A673 (cell line): ENCODE data around the gene ISM2. TPM values are rescaled to one million over a fixed set of nuclear protein-coding genes. Genes with fewer than 3 reads are reported as not detected.
"Not testable (repeated sequence)": the region's sequence is repeated elsewhere in the genome, so short reads cannot be mapped to it uniquely, and the experiment has no call there.

Experiments used
- BruUV-seq: library from RNA; stranded (reverse); fragments of 400-500 nt; replicated peaks from 2 replicates; lab custom pipeline; 2021; lab: Mats Ljungman, UMichigan
- CTCF ChIA-PET: fragments of 300-600 bp; sonication (Branson Sonifier 250); formaldehyde crosslinking; loops from one replicate; lab custom pipeline; 2022; ENCODE audit warnings: antibody characterized with exemption; lab: Charles Lee
- POLR2A ChIA-PET: fragments of 300-600 bp; sonication (Branson Sonifier 250); formaldehyde crosslinking; loops from one replicate; lab custom pipeline; 2022; ENCODE audit warnings: antibody characterized with exemption; ENCODE audit not compliant: low non-redundant PET; lab: Charles Lee
- DNase-seq: peaks from one replicate; pipeline ENCODE4 v3.0.0-alpha.2; 2015; ENCODE audit warnings: low spot score
- H3K27ac ChIP-seq: fragments of 200-600 bp; sonication (generic); 2 replicates; pipeline ENCODE4 v1.5.1; 2016; ENCODE audit warnings: mixed run types, low read depth, mild to moderate bottlenecking, mixed read lengths, antibody characterized with exemption, low read length; ENCODE audit not compliant: poor library complexity, severe bottlenecking
- H3K27me3 ChIP-seq: fragments of 200-600 bp; sonication (generic); replicated peaks from 2 replicates; pipeline ENCODE4 v1.6.1; 2017; ENCODE audit warnings: mixed run types, low read depth, mild to moderate bottlenecking, mixed read lengths, antibody characterized with exemption, low read length; ENCODE audit not compliant: insufficient read depth, poor library complexity
- H3K36me3 ChIP-seq: fragments of 200-600 bp; sonication (generic); 2 replicates; pipeline ENCODE4 v1.6.1; 2016; ENCODE audit warnings: mixed run types, mild to moderate bottlenecking, mixed read lengths, antibody characterized with exemption, low read length; ENCODE audit not compliant: insufficient read depth, poor library complexity, severe bottlenecking
- H3K4me1 ChIP-seq: fragments of 200-600 bp; sonication (generic); 2 replicates; pipeline ENCODE4 v1.6.1; 2017; ENCODE audit warnings: mixed run types, mild to moderate bottlenecking, mixed read lengths, antibody characterized with exemption, low read length; ENCODE audit not compliant: insufficient read depth, poor library complexity, severe bottlenecking
- H3K4me3 ChIP-seq: fragments of 200-600 bp; sonication (generic); 2 replicates; pipeline ENCODE4 v1.5.1; 2016; ENCODE audit warnings: low read depth, mixed run types, mild to moderate bottlenecking, mixed read lengths, low read length; ENCODE audit not compliant: poor library complexity, severe bottlenecking
- H3K9me3 ChIP-seq: fragments of 200-600 bp; sonication (generic); 2 replicates; pipeline ENCODE4 v1.6.1; 2016; ENCODE audit warnings: mixed run types, low read depth, mild to moderate bottlenecking, mixed read lengths, antibody characterized with exemption, low read length; ENCODE audit not compliant: poor library complexity, severe bottlenecking
- CTCF ChIP-seq: fragments of 300-800, 200-600 bp; sonication (generic); conservative IDR thresholded peaks from 2 replicates; pipeline ENCODE4 v1.5.1; 2017; ENCODE audit warnings: low read depth, mild to moderate bottlenecking, antibody characterized with exemption, low read length, moderate library complexity, mixed read lengths
- EZH2 ChIP-seq: fragments of 200-600 bp; sonication (generic); IDR thresholded peaks from 2 replicates; pipeline ENCODE4 v1.6.1; 2017; ENCODE audit warnings: borderline replicate concordance, low read depth, mild to moderate bottlenecking, mixed read lengths, antibody characterized with exemption, low read length; ENCODE audit not compliant: poor library complexity, severe bottlenecking
- intact Hi-C: fragments of 100-400 bp; cut with micrococcal nuclease; formaldehyde crosslinking; loops from one replicate; pipeline ENCODE4 v1.10.0; 2022; ENCODE audit not compliant: unreplicated experiment
- total RNA-seq: library from RNA; stranded (reverse); gene quantifications from 2 replicates; pipeline ENCODE4 v1.2.3, GENCODE V29; 2021

ISM2 gene
- total RNA-seq, 1 experiment from 2014 or later = 5.1 TPM

DNA sequence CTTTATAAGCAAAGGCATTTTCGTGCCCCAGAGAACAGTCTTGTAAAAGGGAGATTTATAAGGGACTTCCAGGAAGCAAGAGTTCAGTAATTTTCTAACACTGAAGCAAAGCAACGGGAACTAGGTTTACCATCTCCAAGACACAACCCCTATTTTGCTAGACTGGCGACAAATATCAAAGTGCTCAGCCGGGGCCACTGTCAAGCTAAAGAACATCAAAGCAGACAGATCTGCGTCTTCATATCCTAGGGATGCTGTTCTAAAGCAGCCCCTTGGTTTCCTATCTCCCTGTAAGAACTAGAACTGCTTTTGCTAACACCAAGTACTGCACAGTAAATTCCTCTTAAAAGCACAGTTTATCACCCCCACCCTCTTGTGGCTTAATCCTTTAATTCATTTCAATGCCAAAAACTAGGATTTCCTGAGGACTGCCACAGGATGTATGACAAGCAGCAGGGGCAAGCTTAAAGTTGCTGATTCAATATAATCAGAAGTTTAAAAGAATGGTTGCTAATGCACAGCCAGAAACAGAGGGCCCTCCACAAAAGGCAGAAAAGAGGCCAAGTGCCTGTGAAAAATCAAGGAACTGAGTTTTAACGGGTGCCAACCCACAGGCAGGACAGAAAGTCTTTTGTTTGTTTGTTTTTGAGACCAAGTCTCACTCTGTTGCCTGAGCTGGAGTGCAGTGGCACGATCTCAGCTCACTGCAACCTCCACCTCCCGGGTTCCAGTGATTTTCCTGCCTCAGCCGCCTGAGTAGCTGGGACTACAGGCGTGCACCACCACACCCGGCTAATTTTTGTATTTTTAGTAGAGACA, 44.0 kb upstream of the ISM2 start:
- CTCF ChIA-PET = interaction anchor here (1.7 kb wide), 1 partner anchor 83 kb away, joined by 5 read pairs; no protein-coding TSS in a partner anchor
- TF ChIP-seq CTCF (no peak), EZH2 (no peak)
- DNase-seq = peak; percentile 96
- Histone ChIP-seq H3K36me3 (no peaks in the 10 kb centered on the region), H3K4me1 (peaks cover 29% of the 10 kb centered on the region), H3K27ac (peak overlapping the region; percentile 88), H3K9me3 (no peaks in the 10 kb centered on the region), H3K4me3 (peak overlapping the region; percentile 27), H3K27me3 (no peaks in the 10 kb centered on the region)
- POLR2A ChIA-PET = no interaction called here
- no TSS peak for BruUV-seq
- intact Hi-C loops = loop anchor here (10.0 kb wide), 1 partner anchor 218 kb away; the partner anchor contains the start of genes GSTZ1 and POMT2

GRCh38 chr14:77541905-77542304, 43.3 kb upstream of the ISM2 start:
- TF ChIP-seq CTCF (no peak), EZH2 (no peak)
- H3K27ac ChIP-seq = peak overlapping the region; percentile 88
- peak overlapping the region; percentile 27 for H3K4me3 ChIP-seq
- no peak for DNase-seq
- POLR2A ChIA-PET = no interaction called here
- no TSS peak for BruUV-seq
- intact Hi-C loops = loop anchor here (10.0 kb wide), 1 partner anchor 217 kb away; the partner anchor contains the start of genes GSTZ1 and POMT2
- H3K9me3 ChIP-seq = no peaks in the 10 kb centered on the region
- H3K4me1 ChIP-seq = peaks cover 29% of the 10 kb centered on the region
- H3K27me3 ChIP-seq = no peaks in the 10 kb centered on the region
- no peaks in the 10 kb centered on the region for H3K36me3 ChIP-seq
- CTCF ChIA-PET = interaction anchor here (1.7 kb wide), 1 partner anchor 83 kb away, joined by 5 read pairs; no protein-coding TSS in a partner anchor

DNA sequence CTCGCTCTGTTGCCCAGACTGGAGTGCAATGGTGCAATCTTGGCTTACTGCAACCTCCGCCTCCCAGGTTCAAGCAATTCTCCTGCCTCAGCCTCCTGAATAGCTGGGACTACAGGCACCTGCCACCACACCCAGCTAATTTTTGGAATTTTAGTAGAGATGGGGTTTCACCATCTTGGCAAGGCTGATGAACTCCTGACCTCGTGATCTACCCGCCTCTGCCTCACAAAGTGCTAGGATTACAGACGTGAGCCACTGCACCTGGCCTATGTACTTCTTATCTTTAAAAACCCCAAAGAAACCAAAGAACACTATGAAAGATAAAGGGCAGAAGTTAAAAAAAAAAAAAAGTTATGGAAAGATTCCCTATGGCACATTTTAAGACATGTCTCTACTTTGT, 38.3 kb upstream of the ISM2 start:
- H3K27me3 ChIP-seq, BruUV-seq, H3K27ac ChIP-seq, H3K9me3 ChIP-seq, H3K4me3 ChIP-seq, CTCF ChIA-PET, H3K36me3 ChIP-seq, POLR2A ChIA-PET, intact Hi-C loops, DNase-seq: not testable (repeated sequence)
- H3K4me1 ChIP-seq = peaks cover 10% of the 10 kb centered on the region
